ENCODE results near the gene RPS6KA3. TPM values are rescaled to one million over a fixed set of nuclear protein-coding genes. Genes with fewer than 3 reads are reported as not detected.
"Not testable (repeated sequence)": the region's sequence is repeated elsewhere in the genome, so short reads cannot be mapped to it uniquely, and the experiment has no call there.

RPS6KA3 gene
- total and polyA plus RNA-seq, 8 donors: 5.2 to 88.1 (median 39.8) TPM

- H3K36me3 ChIP-seq: peaks cover 0 to 74% (median 58%) of the 10 kb centered on the region in 4 donors
- intact Hi-C loops (cut with DNase I; ENCODE audit: low total_unique reads): no loop called here
- WGBS, 5 donors: 82 to 93% (median 90%) methylated on average over 1 of the region's 1 CpG
Measured at GRCh38 chrX:20130357-20130756, 136.4 kb downstream of the RPS6KA3 start.

GRCh38 chrX:20129547-20129946 is 137.2 kb downstream of the RPS6KA3 start:
- Histone ChIP-seq H3K9me3 (no peaks in the 10 kb centered on the region), H3K36me3 (peaks cover 0 to 74% (median 56%) of the 10 kb centered on the region in 4 donors), H3K4me3 (no peak overlapping the region), H3K27me3 (no peaks in the 10 kb centered on the region), H3K4me1 (peaks cover 0 to 13% (median 4%) of the 10 kb centered on the region in 4 donors), H3K27ac (no peak overlapping the region)
- no peak for DNase-seq
- intact Hi-C loops (cut with DNase I; ENCODE audit: low total_unique reads): no loop called here
- no peak for TF ChIP-seq POLR2A (IDR thresholded peaks at IDR 0.05)
- TF ChIP-seq CTCF (IDR thresholded peaks at IDR 0.05): no peak
- TF ChIP-seq EP300 (IDR thresholded peaks at IDR 0.05): no peak
- no peak for TF ChIP-seq POLR2AphosphoS5 (IDR thresholded peaks at IDR 0.05)
- 31 to 79% (median 52%) methylated on average over 1 of the region's 1 CpG for WGBS, 5 donors

More at GRCh38 chrX:20130357-20130756, 136.4 kb downstream of the RPS6KA3 start:
- Histone ChIP-seq H3K9me3 (no peaks in the 10 kb centered on the region), H3K27ac (no peak overlapping the region), H3K27me3 (no peaks in the 10 kb centered on the region), H3K4me3 (no peak overlapping the region), H3K4me1 (peaks cover 0 to 13% (median 4%) of the 10 kb centered on the region in 4 donors)
- TF ChIP-seq CTCF (IDR thresholded peaks at IDR 0.05): no peak
- no peak for TF ChIP-seq POLR2A (IDR thresholded peaks at IDR 0.05)
- TF ChIP-seq EP300 (IDR thresholded peaks at IDR 0.05): no peak
- TF ChIP-seq POLR2AphosphoS5 (IDR thresholded peaks at IDR 0.05): no peak
- DNase-seq: no peak

GRCh38 chrX:20128670-20129069 is 138.0 kb downstream of the RPS6KA3 start:
- peaks cover 0 to 13% (median 4%) of the 10 kb centered on the region in 4 donors for H3K4me1 ChIP-seq
- no peaks in the 10 kb centered on the region for H3K27me3 ChIP-seq
- H3K27ac ChIP-seq: no peak overlapping the region
- WGBS, 5 donors: 41 to 57% (median 55%) methylated on average over 4 of the region's 4 CpGs
- DNase-seq: peak in 1 of 2 donors; percentile 17
- H3K9me3 ChIP-seq: no peaks in the 10 kb centered on the region
- intact Hi-C loops (cut with DNase I; ENCODE audit: low total_unique reads): no loop called here
- no peak for TF ChIP-seq CTCF (IDR thresholded peaks at IDR 0.05)
- TF ChIP-seq POLR2A (IDR thresholded peaks at IDR 0.05): no peak
- no peak for TF ChIP-seq EP300 (IDR thresholded peaks at IDR 0.05)
- TF ChIP-seq POLR2AphosphoS5 (IDR thresholded peaks at IDR 0.05): no peak
- H3K4me3 ChIP-seq: no peak overlapping the region
- H3K36me3 ChIP-seq: peaks cover 0 to 72% (median 51%) of the 10 kb centered on the region in 4 donors

- peak in 2 of 7 experiments; percentile 25 to 45 for TF ChIP-seq CTCF (IDR thresholded peaks at IDR 0.05)
- 0 to 7% (median 1%) methylated on average over 3 of the region's 3 CpGs for WGBS, 5 donors
- H3K4me1 ChIP-seq: peaks cover 0 to 13% (median 4%) of the 10 kb centered on the region in 4 donors
- intact Hi-C loops (cut with DNase I; ENCODE audit: low total_unique reads); H3K4me3 ChIP-seq; H3K27me3 ChIP-seq; H3K27ac ChIP-seq; H3K9me3 ChIP-seq; DNase-seq: not testable (repeated sequence)
- H3K36me3 ChIP-seq: peaks cover 0 to 61% (median 41%) of the 10 kb centered on the region in 4 donors
Measured at GRCh38 chrX:20127440-20127839, 139.3 kb downstream of the RPS6KA3 start.

GRCh38 chrX:20126833-20127232 is 139.9 kb downstream of the RPS6KA3 start:
- Histone ChIP-seq H3K4me1 (peaks cover 0 to 13% (median 4%) of the 10 kb centered on the region in 4 donors), H3K36me3 (peaks cover 0 to 55% (median 37%) of the 10 kb centered on the region in 4 donors)
- DNase-seq; intact Hi-C loops (cut with DNase I; ENCODE audit: low total_unique reads); H3K27me3 ChIP-seq; H3K4me3 ChIP-seq; H3K9me3 ChIP-seq; H3K27ac ChIP-seq: not testable (repeated sequence)
- 44 to 78% (median 64%) methylated on average over 1 of the region's 1 CpG for WGBS, 5 donors
